Endothelial cell of umbilical vein (primary cell): Measurements from ENCODE around the gene ANGPTL5.

Experiments
- EZH2 ChIP-seq: IDR thresholded peaks from 2 replicates; pipeline ENCODE4 v1.6.1; 2012; ENCODE audit warnings: borderline replicate concordance, low read depth, mild to moderate bottlenecking, moderate library complexity, low read length, inconsistent platforms; ENCODE audit not compliant: severe bottlenecking
- GATA2 ChIP-seq: IDR thresholded peaks from 2 replicates; pipeline ENCODE4 v1.7.0; 2011; ENCODE audit warnings: low read depth, mild to moderate bottlenecking, moderate library complexity, mixed read lengths, low read length; ENCODE audit not compliant: insufficient read length, insufficient read depth
- MAX ChIP-seq: IDR thresholded peaks from 2 replicates; pipeline ENCODE4 v1.6.1; 2011; ENCODE audit not compliant: insufficient read depth, insufficient read length
- POLR2A ChIP-seq: IDR thresholded peaks from 2 replicates; pipeline ENCODE4 v1.6.1; 2012; ENCODE audit warnings: low read depth, mild to moderate bottlenecking, control low read depth, low read length
- POLR2AphosphoS5 ChIP-seq: IDR thresholded peaks from 2 replicates; pipeline ENCODE4 v1.6.1; 2012; ENCODE audit warnings: low read depth, mild to moderate bottlenecking, control low read depth, low read length, moderate library complexity; ENCODE audit not compliant: insufficient read depth
- TF ChIP-seq, protein P1 (sequence below), 2 donors: IDR thresholded peaks; 1 replicate in 1 of 2; 2 replicates in 1 of 2; pipeline ENCODE4 v1.5.1; 2011; ENCODE audit warnings: low read length in 2 of 2, mild to moderate bottlenecking in 2 of 2, moderate library complexity in 2 of 2, control low read depth in 1 of 2, inconsistent platforms in 1 of 2, low read depth in 1 of 2; ENCODE audit not compliant: insufficient read depth in 1 of 2; ENCODE audit errors: extremely low read depth in 1 of 2

- TF ChIP-seq, protein P1, sequence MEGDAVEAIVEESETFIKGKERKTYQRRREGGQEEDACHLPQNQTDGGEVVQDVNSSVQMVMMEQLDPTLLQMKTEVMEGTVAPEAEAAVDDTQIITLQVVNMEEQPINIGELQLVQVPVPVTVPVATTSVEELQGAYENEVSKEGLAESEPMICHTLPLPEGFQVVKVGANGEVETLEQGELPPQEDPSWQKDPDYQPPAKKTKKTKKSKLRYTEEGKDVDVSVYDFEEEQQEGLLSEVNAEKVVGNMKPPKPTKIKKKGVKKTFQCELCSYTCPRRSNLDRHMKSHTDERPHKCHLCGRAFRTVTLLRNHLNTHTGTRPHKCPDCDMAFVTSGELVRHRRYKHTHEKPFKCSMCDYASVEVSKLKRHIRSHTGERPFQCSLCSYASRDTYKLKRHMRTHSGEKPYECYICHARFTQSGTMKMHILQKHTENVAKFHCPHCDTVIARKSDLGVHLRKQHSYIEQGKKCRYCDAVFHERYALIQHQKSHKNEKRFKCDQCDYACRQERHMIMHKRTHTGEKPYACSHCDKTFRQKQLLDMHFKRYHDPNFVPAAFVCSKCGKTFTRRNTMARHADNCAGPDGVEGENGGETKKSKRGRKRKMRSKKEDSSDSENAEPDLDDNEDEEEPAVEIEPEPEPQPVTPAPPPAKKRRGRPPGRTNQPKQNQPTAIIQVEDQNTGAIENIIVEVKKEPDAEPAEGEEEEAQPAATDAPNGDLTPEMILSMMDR (IDR thresholded peaks at IDR 0.05; ENCODE audit: extremely low read depth in 1 of 2, insufficient read depth in 1 of 2, low read depth in 1 of 2, low read length in 2 of 2), result no peak
- no peak for TF ChIP-seq POLR2A
- no peak for TF ChIP-seq MAX
- no peak for TF ChIP-seq POLR2AphosphoS5
- no peak for TF ChIP-seq EZH2
- no peak for TF ChIP-seq GATA2
Observed at GRCh38 chr11:101944923-101945322, 28.6 kb upstream of the ANGPTL5 start.
